HepG2 (cell line): Measurements from ENCODE around the gene IGF2BP1. TPM values are rescaled to one million over a fixed set of nuclear protein-coding genes. Genes with fewer than 3 reads are reported as not detected.
A peak's percentile ranks its signal among the peaks of the same experiment; 100 is the strongest.

ENCODE experiments used
- AHR ChIP-seq: IDR thresholded peaks from 2 replicates; pipeline ENCODE4 v1.6.1; 2018; ENCODE audit warnings: missing genetic modification reagents, missing compliant biosample characterization
- ATAD3A ChIP-seq: sonication (generic); formaldehyde crosslinking; IDR thresholded peaks from 2 replicates; pipeline ENCODE4 v1.4.0; 2020; ENCODE audit warnings: missing genetic modification reagents
- E2F1 ChIP-seq: sonication (generic); formaldehyde crosslinking; IDR thresholded peaks from 2 replicates; pipeline ENCODE4 v1.5.0; 2020; ENCODE audit warnings: missing genetic modification reagents
- HNRNPLL ChIP-seq: fragments of 200-400 bp; formaldehyde crosslinking; IDR thresholded peaks from 2 replicates; pipeline ENCODE4 v1.6.1; 2017; ENCODE audit warnings: mild to moderate bottlenecking, low read depth, low read length; ENCODE audit not compliant: poor library complexity, severe bottlenecking
- MIXL1 ChIP-seq: IDR thresholded peaks from 2 replicates; pipeline ENCODE4 v1.6.1; 2016
- NONO ChIP-seq, 2 experiments: fragments of 450-650 bp in 1 of 2; sonication (generic) in 1 of 2; formaldehyde crosslinking in 1 of 2; IDR thresholded peaks in 1 of 2; conservative IDR thresholded peaks in 1 of 2; 2 replicates each; pipeline versions ENCODE4 v1.6.1 to v1.8.0; 2017 to 2022; ENCODE audit warnings: mild to moderate bottlenecking in 1 of 2, missing genetic modification reagents in 1 of 2, moderate library complexity in 1 of 2
- REPIN1 ChIP-seq: sonication (generic); formaldehyde crosslinking; IDR thresholded peaks from 2 replicates; pipeline ENCODE4 v1.8.0; 2022; ENCODE audit warnings: missing genetic modification reagents, low read depth, mild to moderate bottlenecking, borderline replicate concordance
- RFX3 ChIP-seq: IDR thresholded peaks from 2 replicates; pipeline ENCODE4 v1.6.1; 2016; ENCODE audit warnings: missing biosample characterization, missing genetic modification reagents
- U2AF2 ChIP-seq: fragments of 200-400 bp; formaldehyde crosslinking; IDR thresholded peaks from 2 replicates; pipeline ENCODE4 v1.6.1; 2017; ENCODE audit warnings: low read depth, mild to moderate bottlenecking, low read length
- ZBTB4 ChIP-seq: sonication (generic); formaldehyde crosslinking; IDR thresholded peaks from 2 replicates; pipeline ENCODE4 v1.4.0; 2020; ENCODE audit warnings: missing genetic modification reagents, mild to moderate bottlenecking, borderline replicate concordance
- ZKSCAN1 ChIP-seq: fragments of 150-350 bp; IDR thresholded peaks from 2 replicates; pipeline ENCODE4 v1.6.1; 2014; ENCODE audit warnings: low read length
- ZNF776 ChIP-seq: sonication (generic); formaldehyde crosslinking; IDR thresholded peaks from 2 replicates; pipeline ENCODE4 v1.4.0; 2020; ENCODE audit warnings: mild to moderate bottlenecking, missing genetic modification reagents
- ZSCAN5A ChIP-seq: sonication (generic); formaldehyde crosslinking; IDR thresholded peaks from 2 replicates; pipeline ENCODE4 v1.8.0; 2022; ENCODE audit warnings: mild to moderate bottlenecking, missing genetic modification reagents, borderline replicate concordance
- polyA plus RNA-seq, 8 experiments: library from polyadenylated mRNA; depleted of rRNA in 3 of 8; stranded (reverse) in 7 of 8; unstranded in 1 of 8; fragments of >200 nt; fragmentation: Illumina TruSeq in 4 of 8; extraction: Trizol in 4 of 8; gene quantifications; 2 replicates each; pipeline versions ENCODE4 v1.2.1 to v1.2.3, GENCODE V29; 2011 to 2016; ENCODE audit warnings: low read depth in 4 of 8, missing spikeins in 1 of 8, mixed read lengths in 1 of 8; ENCODE audit not compliant: insufficient read depth in 1 of 8
- total RNA-seq, 5 experiments: library from RNA; depleted of rRNA; stranded (reverse); fragments of >200 nt; fragmentation: Illumina TruSeq; extraction: Trizol; gene quantifications; 2 replicates each; pipeline ENCODE4 v1.2.3, GENCODE V29; 2016; ENCODE audit warnings: low read depth in 1 of 5
- TF ChIP-seq, protein P1 (sequence below): sonication (generic); formaldehyde crosslinking; IDR thresholded peaks from 2 replicates; pipeline ENCODE4 v1.8.0; 2022; ENCODE audit warnings: missing genetic modification reagents, mild to moderate bottlenecking, moderate library complexity, borderline replicate concordance
- TF ChIP-seq, protein P2 (sequence below): sonication (generic); formaldehyde crosslinking; IDR thresholded peaks from 2 replicates; pipeline ENCODE4 v1.8.1; 2023; ENCODE audit warnings: mild to moderate bottlenecking, missing genetic modification reagents, borderline replicate concordance
- TF ChIP-seq, protein P3 (sequence below): sonication (generic); formaldehyde crosslinking; IDR thresholded peaks from 2 replicates; pipeline ENCODE4 v1.4.0; 2020; ENCODE audit warnings: missing genetic modification reagents, borderline replicate concordance

IGF2BP1 gene
- total and polyA plus RNA-seq, 2 of the 13 experiments (the other 11 are each of a cell fraction or from before 2014, with no cell fraction given) = 29.7 to 75.1 TPM

DNA sequence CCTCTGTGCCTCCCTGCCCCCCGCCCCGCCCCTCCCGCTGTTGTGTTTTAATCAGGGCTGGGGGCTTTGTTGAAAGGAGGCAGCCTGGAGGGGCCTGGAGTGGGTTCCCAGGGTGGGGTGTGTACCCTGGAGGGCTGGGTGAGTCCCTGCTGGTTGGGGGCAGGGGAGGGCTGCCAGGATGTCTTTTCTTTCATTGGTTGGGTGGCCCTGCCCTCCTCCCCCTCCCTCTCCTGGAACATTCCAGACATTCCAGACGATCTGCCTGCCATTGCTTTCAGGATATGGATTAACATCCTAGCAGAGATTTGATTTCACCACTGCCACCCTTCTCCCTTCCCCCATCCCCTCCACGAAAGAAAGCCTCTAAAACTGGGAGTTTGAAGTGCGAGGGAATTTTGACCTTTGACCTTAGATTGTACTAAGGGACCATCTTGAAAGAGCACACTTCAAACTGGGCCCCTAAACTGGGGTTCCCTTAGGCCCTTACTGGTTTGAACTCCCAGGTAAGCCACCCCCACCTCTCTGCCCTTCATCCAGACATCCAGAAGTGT, 25.3 kb downstream of the IGF2BP1 start (continued):
- TF ChIP-seq, protein P1, sequence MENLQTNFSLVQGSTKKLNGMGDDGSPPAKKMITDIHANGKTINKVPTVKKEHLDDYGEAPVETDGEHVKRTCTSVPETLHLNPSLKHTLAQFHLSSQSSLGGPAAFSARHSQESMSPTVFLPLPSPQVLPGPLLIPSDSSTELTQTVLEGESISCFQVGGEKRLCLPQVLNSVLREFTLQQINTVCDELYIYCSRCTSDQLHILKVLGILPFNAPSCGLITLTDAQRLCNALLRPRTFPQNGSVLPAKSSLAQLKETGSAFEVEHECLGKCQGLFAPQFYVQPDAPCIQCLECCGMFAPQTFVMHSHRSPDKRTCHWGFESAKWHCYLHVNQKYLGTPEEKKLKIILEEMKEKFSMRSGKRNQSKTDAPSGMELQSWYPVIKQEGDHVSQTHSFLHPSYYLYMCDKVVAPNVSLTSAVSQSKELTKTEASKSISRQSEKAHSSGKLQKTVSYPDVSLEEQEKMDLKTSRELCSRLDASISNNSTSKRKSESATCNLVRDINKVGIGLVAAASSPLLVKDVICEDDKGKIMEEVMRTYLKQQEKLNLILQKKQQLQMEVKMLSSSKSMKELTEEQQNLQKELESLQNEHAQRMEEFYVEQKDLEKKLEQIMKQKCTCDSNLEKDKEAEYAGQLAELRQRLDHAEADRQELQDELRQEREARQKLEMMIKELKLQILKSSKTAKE (CRISPR knock-in tag) = no peak
- TF ChIP-seq, protein P2, sequence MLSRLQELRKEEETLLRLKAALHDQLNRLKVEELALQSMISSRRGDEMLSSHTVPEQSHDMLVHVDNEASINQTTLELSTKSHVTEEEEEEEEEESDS (CRISPR knock-in tag) = no peak
- TF ChIP-seq ZNF776 (no peak), E2F1 (CRISPR knock-in tag) (no peak), ZSCAN5A (CRISPR knock-in tag) (no peak), ZBTB4 (CRISPR knock-in tag) (no peak), ATAD3A (CRISPR knock-in tag) (no peak), U2AF2 (no peak), ZKSCAN1 (no peak), RFX3 (CRISPR knock-in tag) (no peak), HNRNPLL (no peak), NONO (IDR thresholded peaks at IDR 0.05) (no peak), NONO (CRISPR knock-in tag; conservative IDR thresholded peaks at IDR 0.05) (peak; percentile 29; the same call in 1 of the 2 replicates), AHR (CRISPR knock-in tag) (no peak), MIXL1 (CRISPR knock-in tag) (no peak), REPIN1 (CRISPR knock-in tag) (no peak)
- TF ChIP-seq, protein P3, sequence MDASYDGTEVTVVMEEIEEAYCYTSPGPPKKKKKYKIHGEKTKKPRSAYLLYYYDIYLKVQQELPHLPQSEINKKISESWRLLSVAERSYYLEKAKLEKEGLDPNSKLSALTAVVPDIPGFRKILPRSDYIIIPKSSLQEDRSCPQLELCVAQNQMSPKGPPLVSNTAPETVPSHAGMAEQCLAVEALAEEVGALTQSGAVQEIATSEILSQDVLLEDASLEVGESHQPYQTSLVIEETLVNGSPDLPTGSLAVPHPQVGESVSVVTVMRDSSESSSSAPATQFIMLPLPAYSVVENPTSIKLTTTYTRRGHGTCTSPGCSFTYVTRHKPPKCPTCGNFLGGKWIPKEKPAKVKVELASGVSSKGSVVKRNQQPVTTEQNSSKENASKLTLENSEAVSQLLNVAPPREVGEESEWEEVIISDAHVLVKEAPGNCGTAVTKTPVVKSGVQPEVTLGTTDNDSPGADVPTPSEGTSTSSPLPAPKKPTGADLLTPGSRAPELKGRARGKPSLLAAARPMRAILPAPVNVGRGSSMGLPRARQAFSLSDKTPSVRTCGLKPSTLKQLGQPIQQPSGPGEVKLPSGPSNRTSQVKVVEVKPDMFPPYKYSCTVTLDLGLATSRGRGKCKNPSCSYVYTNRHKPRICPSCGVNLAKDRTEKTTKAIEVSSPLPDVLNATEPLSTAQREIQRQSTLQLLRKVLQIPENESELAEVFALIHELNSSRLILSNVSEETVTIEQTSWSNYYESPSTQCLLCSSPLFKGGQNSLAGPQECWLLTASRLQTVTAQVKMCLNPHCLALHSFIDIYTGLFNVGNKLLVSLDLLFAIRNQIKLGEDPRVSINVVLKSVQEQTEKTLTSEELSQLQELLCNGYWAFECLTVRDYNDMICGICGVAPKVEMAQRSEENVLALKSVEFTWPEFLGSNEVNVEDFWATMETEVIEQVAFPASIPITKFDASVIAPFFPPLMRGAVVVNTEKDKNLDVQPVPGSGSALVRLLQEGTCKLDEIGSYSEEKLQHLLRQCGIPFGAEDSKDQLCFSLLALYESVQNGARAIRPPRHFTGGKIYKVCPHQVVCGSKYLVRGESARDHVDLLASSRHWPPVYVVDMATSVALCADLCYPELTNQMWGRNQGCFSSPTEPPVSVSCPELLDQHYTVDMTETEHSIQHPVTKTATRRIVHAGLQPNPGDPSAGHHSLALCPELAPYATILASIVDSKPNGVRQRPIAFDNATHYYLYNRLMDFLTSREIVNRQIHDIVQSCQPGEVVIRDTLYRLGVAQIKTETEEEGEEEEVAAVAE (CRISPR knock-in tag) = no peak
